ENCODE measurements around the gene HS2ST1.

GRCh38 chr1:87156124-87156523 lies 241.7 kb downstream of the HS2ST1 start:
- no peak for TF ChIP-seq EZH2phosphoT487 (IDR thresholded peaks at IDR 0.05; ENCODE audit: insufficient read depth, low read depth)
- no peak for TF ChIP-seq EZH2 (IDR thresholded peaks at IDR 0.05; ENCODE audit: insufficient read depth, poor library complexity, severe bottlenecking)

All from GM23248 (cell line).